Stomach smooth muscle (tissue), 2 donors: ENCODE measurements around the gene ICOS.
"Not testable (repeated sequence)": the region's sequence is repeated elsewhere in the genome, so short reads cannot be mapped to it uniquely, and the experiment has no call there.

Source experiments
- H3K27ac ChIP-seq: one replicate; pipeline ENCODE4 v1.7.0; 2013; ENCODE audit warnings: mild to moderate bottlenecking, low read length, inconsistent platforms
- H3K27me3 ChIP-seq, 2 donors: one replicate each; pipeline ENCODE4 v1.7.0; 2013; ENCODE audit warnings: low read length in 2 of 2; ENCODE audit not compliant: insufficient read depth in 2 of 2, control insufficient read depth in 1 of 2
- H3K36me3 ChIP-seq, 2 donors: one replicate each; pipeline ENCODE4 v1.7.0; 2013; ENCODE audit warnings: low read length in 2 of 2; ENCODE audit not compliant: control insufficient read depth in 2 of 2, insufficient read depth in 2 of 2
- H3K4me1 ChIP-seq: one replicate; pipeline ENCODE4 v1.7.0; 2013; ENCODE audit warnings: low read length; ENCODE audit not compliant: control insufficient read depth, insufficient read depth
- H3K4me3 ChIP-seq, 2 donors: one replicate each; pipeline ENCODE4 v1.7.0; 2013; ENCODE audit warnings: low read length in 2 of 2
- H3K9ac ChIP-seq, 2 donors: one replicate each; pipeline ENCODE4 v1.7.0; 2013; ENCODE audit warnings: low read length in 2 of 2, mild to moderate bottlenecking in 1 of 2
- H3K9me3 ChIP-seq, 2 donors: one replicate each; pipeline ENCODE4 v1.7.0; 2013; ENCODE audit warnings: low read length in 2 of 2; ENCODE audit not compliant: control insufficient read depth in 2 of 2
- donor health status: healthy.
- donor health status: Pancreatic carcinoma.

Gene ICOS

DNA sequence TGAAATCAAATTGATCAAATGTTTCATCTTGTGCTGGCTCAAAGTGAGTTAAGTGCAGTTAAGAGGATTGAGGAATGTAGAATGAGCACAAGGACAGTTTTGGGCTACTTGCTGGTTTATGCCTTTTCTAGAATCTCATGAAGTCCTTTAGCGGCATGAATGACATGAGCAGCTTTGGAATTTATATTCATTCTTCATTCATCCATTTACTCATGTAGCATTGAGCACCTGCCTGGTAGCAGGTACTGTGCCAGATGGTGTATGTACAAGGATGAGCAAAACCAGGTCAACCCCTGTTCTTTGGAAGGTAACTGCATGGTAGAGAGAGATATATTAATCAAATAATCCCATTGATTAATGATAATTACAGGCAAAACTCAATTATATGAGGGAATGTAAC, 1.2 kb downstream of the ICOS start:
- H3K9me3 ChIP-seq, result no peaks in the 10 kb centered on the region
- H3K27ac ChIP-seq, result no peak overlapping the region
- no peaks in the 10 kb centered on the region for H3K36me3 ChIP-seq
- peaks cover 9% of the 10 kb centered on the region for H3K4me1 ChIP-seq
- H3K9ac ChIP-seq, result no peak overlapping the region
- H3K27me3 ChIP-seq, result no peaks in the 10 kb centered on the region
- no peak overlapping the region for H3K4me3 ChIP-seq

GRCh38 chr2:203940039-203940438, 3.5 kb downstream of the ICOS start:
- Histone ChIP-seq H3K9ac (no peak overlapping the region), H3K27ac (no peak overlapping the region), H3K36me3 (no peaks in the 10 kb centered on the region), H3K4me3 (no peak overlapping the region), H3K4me1 (no peaks in the 10 kb centered on the region), H3K27me3 (no peaks in the 10 kb centered on the region), H3K9me3 (no peaks in the 10 kb centered on the region)

DNA sequence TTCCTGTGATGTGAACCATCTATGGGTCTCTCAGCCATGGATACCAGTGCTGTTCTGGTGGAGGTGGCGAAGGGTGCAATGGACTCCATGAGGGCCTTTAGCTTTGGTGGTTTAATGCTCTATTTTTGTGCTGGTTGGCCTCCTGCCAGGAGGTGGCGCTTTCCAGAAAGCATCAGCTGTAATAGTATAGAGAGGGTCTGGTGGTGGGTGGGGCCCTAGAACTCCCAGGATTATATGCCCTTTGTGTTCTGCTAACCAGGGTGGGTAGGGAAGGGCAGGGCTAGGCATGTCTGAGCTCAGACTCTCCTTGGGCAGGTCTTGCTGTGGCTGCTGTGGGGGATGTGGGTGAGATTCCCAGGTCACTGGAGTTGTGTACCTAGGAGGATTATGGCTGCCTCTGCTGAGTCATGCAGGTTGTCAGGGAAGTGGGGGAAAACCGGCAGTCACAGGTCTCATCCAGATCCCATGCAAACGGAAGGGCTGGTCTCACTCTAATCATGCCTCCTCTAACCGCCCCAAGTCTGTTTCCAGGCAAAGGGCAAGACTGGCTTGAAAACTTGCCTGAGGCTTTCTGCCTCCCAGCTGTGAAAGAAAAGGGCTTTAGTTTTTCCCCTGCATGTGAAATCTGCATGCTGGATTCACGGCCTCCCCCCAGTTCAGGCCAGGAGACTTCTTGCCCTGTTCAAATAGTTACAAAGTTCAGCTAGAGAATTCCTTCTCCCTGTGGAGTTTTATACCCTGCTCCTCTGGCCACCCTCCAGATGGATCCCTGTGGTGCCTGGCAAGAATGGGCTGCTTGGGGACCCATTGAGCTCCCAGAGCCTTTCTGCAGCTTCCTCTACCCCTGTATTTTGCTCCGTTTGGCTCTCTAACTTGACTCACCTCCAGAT, 7.2 kb downstream of the ICOS start:
- H3K27me3 ChIP-seq, H3K9ac ChIP-seq, H3K36me3 ChIP-seq, H3K27ac ChIP-seq, H3K4me3 ChIP-seq, H3K9me3 ChIP-seq, H3K4me1 ChIP-seq: not testable (repeated sequence)

- Histone ChIP-seq H3K9ac (no peak overlapping the region), H3K27ac (no peak overlapping the region), H3K4me1 (no peaks in the 10 kb centered on the region), H3K36me3 (no peaks in the 10 kb centered on the region), H3K4me3 (no peak overlapping the region), H3K9me3 (no peaks in the 10 kb centered on the region), H3K27me3 (no peaks in the 10 kb centered on the region)
Observed at GRCh38 chr2:203948733-203949132, 12.2 kb downstream of the ICOS start.

DNA sequence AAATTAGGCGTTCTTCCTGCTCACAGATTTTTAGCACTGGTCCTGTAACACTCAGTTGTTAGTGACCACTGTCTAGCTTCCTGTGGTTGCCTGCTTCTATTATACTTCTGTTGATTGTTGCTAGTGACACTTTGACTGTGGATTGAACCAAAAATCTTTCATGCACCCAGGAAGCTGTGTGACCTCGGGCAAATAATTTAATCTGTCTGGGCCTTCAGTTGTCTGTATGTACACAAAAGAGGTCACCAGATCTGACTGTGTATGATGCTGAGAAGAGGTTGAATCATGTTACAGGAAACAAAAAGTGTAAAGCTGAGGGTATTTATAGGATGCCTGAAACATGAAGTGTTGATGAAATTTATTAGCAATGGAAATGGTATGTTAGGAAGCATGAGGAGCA, 12.7 kb downstream of the ICOS start:
- H3K27me3 ChIP-seq, result no peaks in the 10 kb centered on the region
- H3K4me3 ChIP-seq, result no peak overlapping the region
- H3K27ac ChIP-seq, result no peak overlapping the region
- H3K9me3 ChIP-seq, result no peaks in the 10 kb centered on the region
- no peak overlapping the region for H3K9ac ChIP-seq
- H3K4me1 ChIP-seq, result no peaks in the 10 kb centered on the region
- no peaks in the 10 kb centered on the region for H3K36me3 ChIP-seq

DNA sequence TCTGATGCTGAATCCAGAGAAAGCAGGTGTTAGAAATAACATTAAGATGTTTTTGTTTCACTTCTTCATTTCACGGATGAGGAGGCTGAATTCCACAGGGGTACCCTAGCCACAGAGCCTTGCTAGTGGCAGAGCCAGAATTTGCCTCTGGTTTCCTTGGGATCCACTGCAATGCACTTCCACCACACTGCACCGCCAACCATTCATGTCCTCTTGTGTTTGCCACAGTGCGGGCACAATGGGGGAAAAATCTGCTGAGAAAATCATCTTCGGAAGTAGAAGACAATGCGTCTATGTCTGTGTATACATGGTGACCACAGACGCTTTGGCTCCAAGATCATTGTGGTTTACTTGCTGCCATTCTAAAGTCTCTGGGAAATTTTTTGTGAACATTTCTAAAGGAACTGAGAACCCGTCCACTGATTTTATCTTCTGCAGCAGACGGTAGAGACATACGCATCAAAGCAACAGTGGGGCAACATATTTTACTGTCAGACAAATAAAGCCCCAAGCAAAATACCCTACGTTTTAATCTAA, 14.9 kb downstream of the ICOS start:
- Histone ChIP-seq H3K27ac (no peak overlapping the region), H3K4me1 (no peaks in the 10 kb centered on the region), H3K36me3 (no peaks in the 10 kb centered on the region), H3K9me3 (no peaks in the 10 kb centered on the region), H3K27me3 (no peaks in the 10 kb centered on the region), H3K9ac (no peak overlapping the region), H3K4me3 (no peak overlapping the region)

DNA sequence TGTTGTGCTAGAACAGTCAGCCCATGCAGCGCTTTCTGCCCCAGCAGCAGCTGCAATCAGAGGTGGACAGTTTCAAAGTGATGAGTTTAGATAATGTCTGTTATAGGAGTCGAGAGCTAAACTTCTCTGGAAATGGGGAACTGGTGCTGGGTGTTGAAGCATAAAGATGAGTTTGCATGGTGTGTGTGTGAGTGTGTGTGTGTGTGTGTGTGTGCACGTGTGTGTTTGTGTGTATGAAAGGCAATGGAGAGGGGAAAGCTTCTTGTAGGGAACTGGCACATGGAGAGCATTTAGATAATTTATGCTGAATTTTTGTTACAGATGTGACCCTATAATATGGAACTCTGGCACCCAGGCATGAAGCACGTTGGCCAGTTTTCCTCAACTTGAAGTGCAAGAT, 22.7 kb downstream of the ICOS start:
- Histone ChIP-seq H3K9ac (no peak overlapping the region), H3K4me3 (no peak overlapping the region), H3K4me1 (no peaks in the 10 kb centered on the region), H3K9me3 (no peaks in the 10 kb centered on the region), H3K27me3 (no peaks in the 10 kb centered on the region), H3K27ac (no peak overlapping the region), H3K36me3 (no peaks in the 10 kb centered on the region)

GRCh38 chr2:203959672-203960071, 23.1 kb downstream of the ICOS start:
- Histone ChIP-seq H3K27ac (no peak overlapping the region), H3K9ac (no peak overlapping the region), H3K4me3 (no peak overlapping the region), H3K36me3 (no peaks in the 10 kb centered on the region), H3K27me3 (no peaks in the 10 kb centered on the region), H3K9me3 (no peaks in the 10 kb centered on the region), H3K4me1 (no peaks in the 10 kb centered on the region)

DNA sequence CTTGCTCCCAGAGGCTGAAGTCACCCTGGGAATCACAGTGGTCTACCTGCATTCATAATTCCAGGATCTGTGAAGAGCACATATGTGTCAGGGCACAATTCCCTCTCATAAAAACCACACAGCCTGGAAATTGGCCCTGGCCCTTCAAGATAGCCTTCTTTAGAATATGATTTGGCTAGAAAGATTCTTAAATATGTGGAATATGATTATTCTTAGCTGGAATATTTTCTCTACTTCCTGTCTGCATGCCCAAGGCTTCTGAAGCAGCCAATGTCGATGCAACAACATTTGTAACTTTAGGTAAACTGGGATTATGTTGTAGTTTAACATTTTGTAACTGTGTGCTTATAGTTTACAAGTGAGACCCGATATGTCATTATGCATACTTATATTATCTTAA, 24.2 kb downstream of the ICOS start:
- Histone ChIP-seq H3K27ac (no peak overlapping the region), H3K36me3 (no peaks in the 10 kb centered on the region)

DNA sequence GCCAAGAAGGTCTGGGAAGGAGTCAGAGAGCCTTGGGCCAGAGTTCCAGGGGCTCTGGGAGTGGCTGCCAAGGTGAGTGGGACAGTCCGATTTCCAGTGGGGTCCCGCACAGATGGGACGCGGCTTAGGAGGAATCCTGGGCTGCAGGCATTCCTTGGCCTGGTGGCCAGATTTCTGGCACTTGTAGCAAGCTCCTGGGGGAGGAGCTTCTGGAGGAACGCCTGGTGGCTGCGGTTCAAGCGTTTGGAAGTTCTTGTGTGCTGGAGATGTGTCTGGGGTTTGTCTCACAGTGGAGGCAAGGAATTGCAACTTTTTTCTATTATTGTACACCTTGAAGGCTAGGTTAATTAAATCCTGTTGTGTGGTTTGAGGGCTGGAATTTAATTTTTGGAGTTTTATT, 28.6 kb downstream of the ICOS start:
- not testable (repeated sequence) for H3K9me3 ChIP-seq, H3K4me3 ChIP-seq, H3K4me1 ChIP-seq, H3K36me3 ChIP-seq, H3K9ac ChIP-seq, H3K27me3 ChIP-seq, H3K27ac ChIP-seq

More for the DNA sequence above, 24.2 kb downstream of the ICOS start:
- H3K27me3 ChIP-seq, result no peaks in the 10 kb centered on the region
- H3K4me3 ChIP-seq, result no peak overlapping the region
- H3K9me3 ChIP-seq, result no peaks in the 10 kb centered on the region
- H3K4me1 ChIP-seq, result no peaks in the 10 kb centered on the region
- no peak overlapping the region for H3K9ac ChIP-seq

DNA sequence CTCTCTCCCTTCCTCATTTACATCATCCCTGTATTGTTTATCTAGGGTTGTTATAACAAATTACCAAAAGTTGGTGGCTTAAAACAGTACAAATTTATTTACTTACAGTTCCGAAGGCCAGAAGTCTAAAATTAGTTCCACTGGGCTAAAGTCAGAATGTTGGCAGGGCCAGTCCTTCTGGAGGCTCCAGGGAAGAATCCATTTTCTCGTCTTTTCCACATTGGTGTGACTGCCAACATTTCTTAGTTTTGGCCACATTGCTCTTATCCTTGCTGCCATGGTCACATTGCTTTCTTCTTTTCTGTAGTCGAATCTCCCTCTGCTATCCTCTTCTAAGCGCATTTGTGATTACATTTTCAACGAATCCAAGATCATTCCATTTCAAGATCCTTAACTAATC, 34.7 kb downstream of the ICOS start:
- Histone ChIP-seq H3K36me3 (no peaks in the 10 kb centered on the region), H3K9me3 (no peaks in the 10 kb centered on the region)

More for the DNA sequence above, 34.7 kb downstream of the ICOS start:
- no peaks in the 10 kb centered on the region for H3K27me3 ChIP-seq
- H3K4me1 ChIP-seq, result peaks cover 11% of the 10 kb centered on the region
- H3K9ac ChIP-seq, result no peak overlapping the region
- no peak overlapping the region for H3K4me3 ChIP-seq
- H3K27ac ChIP-seq, result no peak overlapping the region
